GM23248 (cell line): ENCODE results near the gene DROSHA. TPM values are rescaled to one million over a fixed set of nuclear protein-coding genes. Genes with fewer than 3 reads are reported as not detected.

Source experiments
- DNase-seq: peaks from one replicate; pipeline ENCODE4 v3.0.0-alpha.2; 2015
- H2AFZ ChIP-seq: fragments of 200-600 bp; sonication (generic); 2 replicates; pipeline ENCODE4 v1.6.1; 2016; ENCODE audit warnings: antibody characterized with exemption
- H3F3A ChIP-seq: fragments of 200-600 bp; sonication (generic); 2 replicates; pipeline ENCODE4 v1.6.1; 2016; ENCODE audit warnings: mild to moderate bottlenecking, antibody characterized with exemption, mixed run types; ENCODE audit not compliant: insufficient read depth
- H3K27ac ChIP-seq: fragments of 200-600 bp; sonication (generic); 2 replicates; pipeline ENCODE4 v1.5.1; 2016; ENCODE audit warnings: mild to moderate bottlenecking
- H3K27me3 ChIP-seq: fragments of 200-600 bp; sonication (generic); replicated peaks from 2 replicates; pipeline ENCODE4 v1.6.1; 2016; ENCODE audit warnings: mild to moderate bottlenecking; ENCODE audit not compliant: insufficient read depth
- H3K36me3 ChIP-seq: fragments of 200-600 bp; sonication (generic); 2 replicates; pipeline ENCODE4 v1.6.1; 2016; ENCODE audit warnings: low read depth, mild to moderate bottlenecking
- H3K4me1 ChIP-seq: fragments of 200-600 bp; sonication (generic); 2 replicates; pipeline ENCODE4 v1.6.1; 2016; ENCODE audit warnings: mild to moderate bottlenecking; ENCODE audit not compliant: insufficient read depth
- H3K4me2 ChIP-seq: fragments of 200-600 bp; sonication (generic); one replicate; pipeline ENCODE4 v1.6.1; 2016; ENCODE audit warnings: mild to moderate bottlenecking; ENCODE audit not compliant: unreplicated experiment
- H3K4me3 ChIP-seq: fragments of 200-600 bp; sonication (generic); 2 replicates; pipeline ENCODE4 v1.5.1; 2016; ENCODE audit warnings: mild to moderate bottlenecking
- H3K79me2 ChIP-seq: fragments of 200-600 bp; sonication (generic); 2 replicates; pipeline ENCODE4 v1.6.1; 2016; ENCODE audit warnings: mild to moderate bottlenecking; ENCODE audit not compliant: insufficient read depth
- H3K9ac ChIP-seq: fragments of 200-600 bp; sonication (generic); 2 replicates; pipeline ENCODE4 v1.6.1; 2016; ENCODE audit warnings: mild to moderate bottlenecking
- H3K9me2 ChIP-seq: fragments of 200-600 bp; sonication (generic); 2 replicates; pipeline ENCODE4 v1.6.1; 2016; ENCODE audit warnings: mixed run types, mild to moderate bottlenecking, moderate library complexity; ENCODE audit not compliant: insufficient read depth
- H3K9me3 ChIP-seq: fragments of 200-600 bp; sonication (generic); one replicate; pipeline ENCODE4 v1.6.1; 2017; ENCODE audit warnings: low read depth
- H4K20me1 ChIP-seq: fragments of 200-600 bp; sonication (generic); 2 replicates; pipeline ENCODE4 v1.6.0; 2016; ENCODE audit not compliant: insufficient read depth
- EZH2 ChIP-seq: fragments of 200-600 bp; sonication (generic); IDR thresholded peaks from 2 replicates; pipeline ENCODE4 v1.6.1; 2018; ENCODE audit warnings: antibody characterized with exemption, mild to moderate bottlenecking; ENCODE audit not compliant: insufficient read depth, poor library complexity, severe bottlenecking
- EZH2phosphoT487 ChIP-seq: fragments of 200-600 bp; sonication (generic); IDR thresholded peaks from 2 replicates; pipeline ENCODE4 v1.6.1; 2018; ENCODE audit warnings: antibody characterized with exemption, moderate library complexity, mild to moderate bottlenecking, low read depth; ENCODE audit not compliant: insufficient read depth
- WGBS, 2 experiments: methylation state at CpG; one replicate each; pipeline ENCODE4 v1.1.6; 2015 to 2017; ENCODE audit warnings: low lambda C conversion rate in 2 of 2, low coverage in 1 of 2; ENCODE audit errors: missing lambda C conversion rate in 2 of 2; 5-methylcytosine and 5-hydroxymethylcytosine counted together
- in situ Hi-C: fragments of 300-500 bp; cut with MboI; formaldehyde crosslinking; loops from 2 replicates; pipeline ENCODE4 v1.15.0; 2020
- polyA plus RNA-seq: library from polyadenylated mRNA; unstranded; fragments of >200 nt; fragmentation: Nextera tagmentation; extraction: Ambion mirVana; gene quantifications from 2 replicates; pipeline ENCODE4 v1.2.1, GENCODE V29; 2016
- small RNA-seq: library from RNA; depleted of rRNA; stranded (forward); fragments of <200 nt; gene quantifications from one replicate; pipeline ENCODE3, GENCODE V24; 2014; ENCODE audit warnings: low read depth, low replicate concordance
- total RNA-seq: library from RNA; depleted of rRNA; stranded (reverse); fragments of >200 nt; shearing (Covaris generic); gene quantifications from 2 replicates; pipeline ENCODE4 v1.2.3, GENCODE V29; 2014; rRNA removed

The DROSHA gene
- total and polyA plus RNA-seq, 2 experiments from 2014 or later = 26.0 to 28.7 TPM

DNA sequence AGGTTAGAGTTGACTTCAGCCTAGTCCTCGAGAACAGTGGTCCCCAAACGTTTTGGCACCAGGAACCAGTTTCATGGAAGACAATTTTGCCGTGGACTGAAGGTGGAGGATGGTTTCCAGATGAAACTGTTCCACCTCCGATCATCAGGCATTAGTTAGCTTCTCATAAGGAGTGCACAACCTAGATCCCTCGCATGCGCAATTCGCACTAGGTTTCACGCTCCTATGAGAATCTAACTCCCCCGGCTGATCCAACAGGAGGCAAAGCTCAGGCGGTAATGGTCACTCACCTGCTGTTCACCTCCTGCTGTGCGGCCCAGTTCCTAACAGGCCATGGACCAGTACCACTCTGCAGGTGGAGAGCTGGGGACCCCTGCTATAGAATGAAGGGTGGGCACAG lies 174.9 kb downstream of the DROSHA start:
- Histone ChIP-seq H3K27me3 (no peaks in the 10 kb centered on the region), H3K4me3 (no peak overlapping the region), H3K4me2 (no peak overlapping the region), H3K79me2 (no peaks in the 10 kb centered on the region), H3K9ac (no peak overlapping the region), H4K20me1 (no peaks in the 10 kb centered on the region), H3K27ac (no peak overlapping the region), H3K36me3 (no peaks in the 10 kb centered on the region), H3K9me2 (no peaks in the 10 kb centered on the region), H3K9me3 (no peaks in the 10 kb centered on the region), H3K4me1 (peaks cover 20% of the 10 kb centered on the region), H2AFZ (no peak overlapping the region), H3F3A (peaks cover 13% of the 10 kb centered on the region)
- DNase-seq = no peak
- no peak for TF ChIP-seq EZH2phosphoT487
- TF ChIP-seq EZH2 = no peak
- WGBS, 2 experiments = 81 to 83% methylated on average over 11 of the region's 11 CpGs
- in situ Hi-C loops = no loop called here

DNA sequence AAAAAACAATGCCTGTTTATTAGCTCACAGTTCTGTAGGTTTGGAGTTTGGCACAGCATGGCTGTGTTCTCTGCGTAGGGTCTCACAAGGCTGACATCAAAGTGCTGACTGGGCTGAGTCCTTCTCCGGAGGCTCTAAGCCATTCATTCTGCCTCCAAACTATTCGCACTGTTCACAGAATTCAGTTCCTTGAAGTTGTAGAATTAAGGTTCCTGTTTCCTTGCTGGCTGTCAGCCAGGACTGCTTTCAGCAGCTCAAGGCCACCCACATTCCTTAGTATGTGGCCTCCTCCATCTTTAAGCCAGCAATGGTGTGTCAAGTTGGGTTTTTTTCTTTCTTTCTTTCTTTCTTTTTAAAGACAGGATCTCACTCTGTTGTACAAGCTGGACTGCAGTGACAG lies 176.6 kb downstream of the DROSHA start:
- Histone ChIP-seq H3F3A (no peaks in the 10 kb centered on the region), H2AFZ (no peak overlapping the region), H3K9me3 (no peaks in the 10 kb centered on the region), H3K36me3 (no peaks in the 10 kb centered on the region), H3K79me2 (no peaks in the 10 kb centered on the region), H3K27ac (no peak overlapping the region), H3K4me2 (no peak overlapping the region), H3K4me1 (peaks cover 3% of the 10 kb centered on the region; the same call in 1 of the 2 replicates), H3K27me3 (no peaks in the 10 kb centered on the region), H3K9ac (no peak overlapping the region), H4K20me1 (no peaks in the 10 kb centered on the region), H3K4me3 (no peak overlapping the region), H3K9me2 (no peaks in the 10 kb centered on the region)
- 71 to 74% methylated on average over 3 of the region's 3 CpGs for WGBS, 2 experiments
- TF ChIP-seq EZH2phosphoT487 = no peak
- TF ChIP-seq EZH2 = no peak
- in situ Hi-C loops = no loop called here
- no peak for DNase-seq

Small RNAs within 50 kb of the gene (small RNA-seq; reads per million reads assigned to genes)
- not detected for gene RF00019

Other genes with a start within 250 kb of the DROSHA start
- 13.5 and 17.1 TPM in 2 replicates for gene C5orf22, start 208 bp upstream of the DROSHA start, total RNA-seq
- 19.2 and 20.4 TPM in 2 replicates for gene C5orf22, start 208 bp upstream of the DROSHA start, polyA plus RNA-seq
- not detected in 2 replicates for gene PDZD2, start 107.0 kb upstream of the DROSHA start, total RNA-seq
- 0.21 and 0.43 TPM in 2 replicates for gene PDZD2, start 107.0 kb upstream of the DROSHA start, polyA plus RNA-seq